Suprapubic skin (tissue), 3 donors: ENCODE results near the gene NLRP1.

Source experiments
- CTCF ChIP-seq, 2 donors: fragments of 200-600 bp in 1 of 2; fragments of 450-650 bp in 1 of 2; sonication (generic) in 1 of 2; IDR thresholded peaks; one replicate each; pipeline ENCODE4 v1.5.1; 2016 to 2019; ENCODE audit warnings: antibody characterized with exemption in 2 of 2, mild to moderate bottlenecking in 1 of 2, moderate library complexity in 1 of 2
- POLR2A ChIP-seq, 2 donors: fragments of 450-650 bp; IDR thresholded peaks; one replicate each; pipeline ENCODE4 v1.6.1; 2017; ENCODE audit warnings: antibody characterized with exemption in 2 of 2, mild to moderate bottlenecking in 2 of 2, moderate library complexity in 2 of 2

- TF ChIP-seq CTCF (IDR thresholded peaks at IDR 0.05) = no peak
- no peak for TF ChIP-seq POLR2A (IDR thresholded peaks at IDR 0.05)
Observed at GRCh38 chr17:5608399-5609112, 24.2 kb upstream of the NLRP1 start.
